SK-N-SH (cell line): ENCODE results near the gene APBB2.

Experiments
- EP300 ChIP-seq, 2 experiments: IDR thresholded peaks; 2 replicates each; pipeline versions ENCODE4 v1.4.0 to v1.6.1; 2012; ENCODE audit warnings: borderline replicate concordance in 1 of 2, low read depth in 1 of 2, low read length in 1 of 2
- EZH2phosphoT487 ChIP-seq: fragments of 200-600 bp; sonication (generic); IDR thresholded peaks from 2 replicates; pipeline ENCODE4 v1.6.1; 2017; ENCODE audit warnings: low read depth, mixed run types, mild to moderate bottlenecking, antibody characterized with exemption, moderate library complexity, borderline replicate concordance
- MXI1 ChIP-seq: IDR thresholded peaks from 2 replicates; pipeline ENCODE4 v1.6.1; 2012; ENCODE audit warnings: mild to moderate bottlenecking, low read depth, low read length, improper control_type of control experiment
- NRF1 ChIP-seq: IDR thresholded peaks from 2 replicates; pipeline ENCODE4 v1.6.1; 2012; ENCODE audit warnings: low read depth, mild to moderate bottlenecking, low read length
- POLR2AphosphoS5 ChIP-seq: IDR thresholded peaks from 2 replicates; pipeline ENCODE4 v1.6.1; 2012; ENCODE audit warnings: low read depth, low read length
- RAD21 ChIP-seq: IDR thresholded peaks from 2 replicates; pipeline ENCODE4 v1.6.1; 2012; ENCODE audit warnings: mild to moderate bottlenecking, low read length
- RCOR1 ChIP-seq: fragments of 150-350 bp; IDR thresholded peaks from 2 replicates; pipeline ENCODE4 v1.6.1; 2017; ENCODE audit warnings: antibody characterized with exemption, low read length
- SIN3A ChIP-seq: IDR thresholded peaks from 2 replicates; pipeline ENCODE4 v1.6.1; 2012; ENCODE audit warnings: low read depth, mild to moderate bottlenecking, low read length, moderate library complexity, borderline replicate concordance
- TAF1 ChIP-seq: IDR thresholded peaks from 2 replicates; pipeline ENCODE4 v1.6.1; 2012; ENCODE audit warnings: low read depth, mild to moderate bottlenecking, low read length, moderate library complexity, borderline replicate concordance
- YY1 ChIP-seq: IDR thresholded peaks from 2 replicates; pipeline ENCODE4 v1.4.0; 2012; ENCODE audit warnings: low read depth, mild to moderate bottlenecking
- TF ChIP-seq, protein P1 (sequence below): fragments of 200-600 bp; sonication (generic); IDR thresholded peaks from 2 replicates; pipeline ENCODE4 v1.6.1; 2017; ENCODE audit warnings: antibody characterized with exemption, mild to moderate bottlenecking, moderate library complexity
- TF ChIP-seq, protein P2 (sequence below): IDR thresholded peaks from 2 replicates; pipeline ENCODE4 v1.4.0; 2012; ENCODE audit warnings: low read depth

DNA sequence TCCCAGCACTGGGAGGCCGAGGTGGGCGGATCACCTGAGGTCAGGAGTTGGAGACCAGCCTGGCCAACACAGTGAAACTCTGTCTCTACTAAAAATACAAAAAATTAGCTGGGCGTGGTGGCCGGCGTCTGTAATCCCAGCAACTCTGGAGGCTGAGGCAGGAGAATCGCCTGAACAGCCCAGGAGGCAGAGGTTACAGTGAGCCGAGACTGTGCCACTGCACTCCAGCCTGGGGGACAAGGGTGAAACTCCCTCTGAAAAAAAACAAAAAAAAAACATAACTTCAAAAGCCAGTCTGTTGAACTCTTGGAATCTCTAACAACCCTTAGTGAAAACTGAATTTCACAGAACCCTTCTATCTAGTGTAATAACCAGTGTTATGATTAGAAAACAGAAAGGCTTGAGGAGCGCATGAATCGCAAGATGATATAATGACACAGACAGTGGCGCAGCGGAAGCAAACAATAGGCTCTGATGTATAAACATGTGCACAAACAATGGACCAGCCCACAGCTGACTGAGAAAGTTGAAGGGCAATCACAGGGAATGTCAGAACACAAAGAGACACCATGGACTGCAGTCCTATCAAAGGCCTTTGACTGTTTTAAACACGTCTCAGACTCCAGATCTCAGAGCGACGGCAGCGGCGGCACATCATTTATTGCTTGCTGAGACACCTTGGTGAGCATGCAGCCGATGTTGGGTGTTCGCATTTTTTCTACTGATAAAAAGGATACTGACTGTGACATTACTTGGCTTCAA, 383.0 kb downstream of the APBB2 start:
- TF ChIP-seq TAF1 (no peak), RAD21 (no peak), POLR2AphosphoS5 (no peak), SIN3A (no peak), NRF1 (no peak), EZH2phosphoT487 (no peak), RCOR1 (no peak), MXI1 (no peak), EP300 (IDR thresholded peaks at IDR 0.05; ENCODE audit: borderline replicate concordance in 1 of 2, low read depth in 1 of 2, low read length in 1 of 2) (no peak), YY1 (no peak)
- TF ChIP-seq, protein P1, sequence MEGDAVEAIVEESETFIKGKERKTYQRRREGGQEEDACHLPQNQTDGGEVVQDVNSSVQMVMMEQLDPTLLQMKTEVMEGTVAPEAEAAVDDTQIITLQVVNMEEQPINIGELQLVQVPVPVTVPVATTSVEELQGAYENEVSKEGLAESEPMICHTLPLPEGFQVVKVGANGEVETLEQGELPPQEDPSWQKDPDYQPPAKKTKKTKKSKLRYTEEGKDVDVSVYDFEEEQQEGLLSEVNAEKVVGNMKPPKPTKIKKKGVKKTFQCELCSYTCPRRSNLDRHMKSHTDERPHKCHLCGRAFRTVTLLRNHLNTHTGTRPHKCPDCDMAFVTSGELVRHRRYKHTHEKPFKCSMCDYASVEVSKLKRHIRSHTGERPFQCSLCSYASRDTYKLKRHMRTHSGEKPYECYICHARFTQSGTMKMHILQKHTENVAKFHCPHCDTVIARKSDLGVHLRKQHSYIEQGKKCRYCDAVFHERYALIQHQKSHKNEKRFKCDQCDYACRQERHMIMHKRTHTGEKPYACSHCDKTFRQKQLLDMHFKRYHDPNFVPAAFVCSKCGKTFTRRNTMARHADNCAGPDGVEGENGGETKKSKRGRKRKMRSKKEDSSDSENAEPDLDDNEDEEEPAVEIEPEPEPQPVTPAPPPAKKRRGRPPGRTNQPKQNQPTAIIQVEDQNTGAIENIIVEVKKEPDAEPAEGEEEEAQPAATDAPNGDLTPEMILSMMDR = no peak
- TF ChIP-seq, protein P2, sequence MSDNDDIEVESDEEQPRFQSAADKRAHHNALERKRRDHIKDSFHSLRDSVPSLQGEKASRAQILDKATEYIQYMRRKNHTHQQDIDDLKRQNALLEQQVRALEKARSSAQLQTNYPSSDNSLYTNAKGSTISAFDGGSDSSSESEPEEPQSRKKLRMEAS = no peak
